B cell (primary cell): ENCODE data around the gene NSUN6. TPM values are rescaled to one million over a fixed set of nuclear protein-coding genes. Genes with fewer than 3 reads are reported as not detected.

Experiments used
- ATAC-seq: fragments of 200-7000 bp; cut with Tn5 transposase; one replicate; pipeline ENCODE4 v1.10.0; 2021; ENCODE audit warnings: low read depth, mild to moderate bottlenecking, moderate number of reproducible peaks, moderate library complexity
- CTCF ChIA-PET: fragments of 350-600 bp; sonication (Branson Sonifier 250); formaldehyde crosslinking; loops from one replicate; lab custom pipeline; 2021; ENCODE audit warnings: antibody characterized with exemption, inconsistent platforms; lab: Charles Lee
- POLR2A ChIA-PET: fragments of 350-600 bp; sonication (Branson Sonifier 250); formaldehyde crosslinking; loops from one replicate; lab custom pipeline; 2021; ENCODE audit warnings: antibody characterized with exemption; lab: Charles Lee
- DNase-seq: peaks from one replicate; pipeline ENCODE4 v3.0.0; 2013
- H2AFZ ChIP-seq: 2 replicates; pipeline ENCODE4 v1.6.1; 2012; ENCODE audit warnings: mild to moderate bottlenecking, low read depth, low read length; ENCODE audit not compliant: insufficient read depth, poor library complexity, severe bottlenecking
- H3K27ac ChIP-seq, 2 donors: 1 replicate in 1 of 2; 2 replicates in 1 of 2; pipeline ENCODE4 v1.5.1; 2012 to 2013; ENCODE audit warnings: low read length in 2 of 2, mild to moderate bottlenecking in 2 of 2, moderate library complexity in 1 of 2
- H3K27me3 ChIP-seq, 4 experiments: fragments of 200-600 bp in 1 of 4; sonication (generic) in 1 of 4; replicated peaks in 1 of 4; 1 replicate in 2 of 4; 2 replicates in 2 of 4; pipeline versions ENCODE4 v1.6.1 to v1.7.0; 2013 to 2016; ENCODE audit warnings: low read length in 3 of 4, mild to moderate bottlenecking in 2 of 4, mixed read lengths in 1 of 4, moderate library complexity in 1 of 4; ENCODE audit not compliant: insufficient read depth in 4 of 4, control insufficient read depth in 3 of 4; ENCODE audit errors: control extremely low read depth in 1 of 4
- H3K36me3 ChIP-seq, 2 experiments: replicated peaks in 1 of 2; 1 replicate in 1 of 2; 2 replicates in 1 of 2; pipeline versions ENCODE4 v1.6.1 to v1.7.1; 2013; ENCODE audit warnings: low read length in 1 of 2; ENCODE audit not compliant: insufficient read depth in 2 of 2, control insufficient read depth in 1 of 2; ENCODE audit errors: control extremely low read depth in 1 of 2, extremely low read depth in 1 of 2
- H3K4me1 ChIP-seq, 2 donors: fragments of 200-600 bp in 1 of 2; sonication (generic) in 1 of 2; 1 replicate in 1 of 2; 2 replicates in 1 of 2; pipeline versions ENCODE4 v1.5.1 to v1.6.1; 2013 to 2017; ENCODE audit warnings: low read length in 2 of 2; ENCODE audit not compliant: control insufficient read depth in 2 of 2, insufficient read depth in 2 of 2
- H3K4me2 ChIP-seq: replicated peaks from 2 replicates; pipeline ENCODE3; 2012; ENCODE audit warnings: mild to moderate bottlenecking, low read depth, low read length; ENCODE audit not compliant: poor library complexity, severe bottlenecking
- H3K4me3 ChIP-seq, 5 experiments: fragments of 200-600 bp in 1 of 5; sonication (generic) in 1 of 5; 1 replicate in 3 of 5; 2 replicates in 2 of 5; pipeline versions ENCODE4 v1.5.1 to v1.7.0; 2011 to 2016; ENCODE audit warnings: low read length in 4 of 5, mild to moderate bottlenecking in 4 of 5, low read depth in 2 of 5, control low read depth in 1 of 5, moderate library complexity in 1 of 5; ENCODE audit not compliant: insufficient read depth in 1 of 5; ENCODE audit errors: control extremely low read depth in 1 of 5, extremely low read depth in 1 of 5
- H3K79me2 ChIP-seq: fragments of 200-600 bp; sonication (generic); one replicate; pipeline ENCODE4 v1.6.0; 2016; ENCODE audit warnings: low read length; ENCODE audit not compliant: control insufficient read depth, insufficient read depth
- H3K9ac ChIP-seq: fragments of 200-600 bp; sonication (generic); 2 replicates; pipeline ENCODE4 v1.6.1; 2017; ENCODE audit warnings: mild to moderate bottlenecking, low read length, moderate library complexity
- H3K9me3 ChIP-seq, 3 donors: one replicate each; pipeline versions ENCODE4 v1.6.1 to v1.7.1; 2013; ENCODE audit warnings: low read length in 2 of 3; ENCODE audit not compliant: control insufficient read depth in 2 of 3, insufficient read depth in 1 of 3; ENCODE audit errors: control extremely low read depth in 1 of 3
- H4K20me1 ChIP-seq: 2 replicates; pipeline ENCODE4 v1.6.0; 2012; ENCODE audit warnings: mild to moderate bottlenecking, low read length; ENCODE audit not compliant: insufficient read depth, control insufficient read depth, poor library complexity, severe bottlenecking
- H3K27ac Mint-ChIP-seq: one replicate; pipeline ENCODE4 v1.8.0; 2021; ENCODE audit warnings: mixed read lengths
- H3K27me3 Mint-ChIP-seq: one replicate; pipeline ENCODE4 v1.8.0; 2021; ENCODE audit warnings: mixed read lengths
- H3K4me1 Mint-ChIP-seq: one replicate; pipeline ENCODE4 v1.8.0; 2021; ENCODE audit warnings: mixed read lengths
- H3K4me3 Mint-ChIP-seq: one replicate; pipeline ENCODE4 v1.8.0; 2021; ENCODE audit warnings: mixed read lengths
- H3K9me3 Mint-ChIP-seq: one replicate; pipeline ENCODE4 v1.8.0; 2022; ENCODE audit warnings: mixed read lengths; ENCODE audit not compliant: insufficient read depth
- EZH2 ChIP-seq: IDR thresholded peaks from 2 replicates; pipeline ENCODE4 v1.6.1; 2012; ENCODE audit warnings: borderline replicate concordance, low read depth, mild to moderate bottlenecking, moderate library complexity, low read length; ENCODE audit not compliant: insufficient read depth, poor library complexity, severe bottlenecking
- WGBS: methylation state at CpG from one replicate; pipeline ENCODE4 v1.1.5; 2013; ENCODE audit warnings: missing lambda C conversion rate; ENCODE audit not compliant: insufficient coverage; 5-methylcytosine and 5-hydroxymethylcytosine counted together
- intact Hi-C: fragments of 100-400 bp; cut with micrococcal nuclease; formaldehyde crosslinking; loops from one replicate; pipeline ENCODE4 v1.10.0; 2022
- polyA plus RNA-seq: library from polyadenylated mRNA; depleted of rRNA; stranded (reverse); fragments of >200 nt; gene quantifications from 2 replicates; pipeline ENCODE4 v1.2.3, GENCODE V29; 2012
- total RNA-seq, 2 donors: library from RNA; stranded (reverse); fragments of 120-200 nt in 1 of 2; gene quantifications; 1 replicate in 1 of 2; 2 replicates in 1 of 2; pipeline versions ENCODE4 v1.2.3 to v1.2.4, GENCODE V29; 2013 to 2022
- TF ChIP-seq, protein P1 (sequence below): fragments of 200-600 bp; IDR thresholded peaks from one replicate; pipeline ENCODE4 v1.8.0; 2022; ENCODE audit warnings: antibody characterized with exemption, mild to moderate bottlenecking

The NSUN6 gene
- total and polyA plus RNA-seq, 2 donors (not counting 1 experiment from before 2014, with no cell fraction given) = 13.4 to 27.9 TPM

GRCh38 chr10:18611168-18611567 is 40.2 kb downstream of the NSUN6 start:
- Mint-ChIP-seq H3K9me3 (no peaks in the 10 kb centered on the region), H3K27ac (no peak overlapping the region), H3K27me3 (no peaks in the 10 kb centered on the region), H3K4me3 (no peak overlapping the region), H3K4me1 (no peaks in the 10 kb centered on the region)
- H3K27ac ChIP-seq = no peak overlapping the region
- H3K4me3 ChIP-seq = no peak overlapping the region
- no peaks in the 10 kb centered on the region for H3K27me3 ChIP-seq
- CTCF ChIA-PET = no interaction called here
- no peak overlapping the region for H3K9ac ChIP-seq
- TF ChIP-seq, protein P1, sequence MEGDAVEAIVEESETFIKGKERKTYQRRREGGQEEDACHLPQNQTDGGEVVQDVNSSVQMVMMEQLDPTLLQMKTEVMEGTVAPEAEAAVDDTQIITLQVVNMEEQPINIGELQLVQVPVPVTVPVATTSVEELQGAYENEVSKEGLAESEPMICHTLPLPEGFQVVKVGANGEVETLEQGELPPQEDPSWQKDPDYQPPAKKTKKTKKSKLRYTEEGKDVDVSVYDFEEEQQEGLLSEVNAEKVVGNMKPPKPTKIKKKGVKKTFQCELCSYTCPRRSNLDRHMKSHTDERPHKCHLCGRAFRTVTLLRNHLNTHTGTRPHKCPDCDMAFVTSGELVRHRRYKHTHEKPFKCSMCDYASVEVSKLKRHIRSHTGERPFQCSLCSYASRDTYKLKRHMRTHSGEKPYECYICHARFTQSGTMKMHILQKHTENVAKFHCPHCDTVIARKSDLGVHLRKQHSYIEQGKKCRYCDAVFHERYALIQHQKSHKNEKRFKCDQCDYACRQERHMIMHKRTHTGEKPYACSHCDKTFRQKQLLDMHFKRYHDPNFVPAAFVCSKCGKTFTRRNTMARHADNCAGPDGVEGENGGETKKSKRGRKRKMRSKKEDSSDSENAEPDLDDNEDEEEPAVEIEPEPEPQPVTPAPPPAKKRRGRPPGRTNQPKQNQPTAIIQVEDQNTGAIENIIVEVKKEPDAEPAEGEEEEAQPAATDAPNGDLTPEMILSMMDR = no peak
- no peak for TF ChIP-seq EZH2
- DNase-seq (no peak), ATAC-seq (no peak)
- H4K20me1 ChIP-seq = no peaks in the 10 kb centered on the region
- peaks cover 7 to 12% of the 10 kb centered on the region in 2 experiments for H3K36me3 ChIP-seq
- H2AFZ ChIP-seq = no peak overlapping the region
- no peaks in the 10 kb centered on the region for H3K4me1 ChIP-seq
- H3K79me2 ChIP-seq = no peaks in the 10 kb centered on the region
- 90% methylated on average over 2 of the region's 4 CpGs for WGBS
- intact Hi-C loops = no loop called here
- no peaks in the 10 kb centered on the region for H3K9me3 ChIP-seq
- H3K4me2 ChIP-seq = no peak overlapping the region
- POLR2A ChIA-PET = no interaction called here

DNA sequence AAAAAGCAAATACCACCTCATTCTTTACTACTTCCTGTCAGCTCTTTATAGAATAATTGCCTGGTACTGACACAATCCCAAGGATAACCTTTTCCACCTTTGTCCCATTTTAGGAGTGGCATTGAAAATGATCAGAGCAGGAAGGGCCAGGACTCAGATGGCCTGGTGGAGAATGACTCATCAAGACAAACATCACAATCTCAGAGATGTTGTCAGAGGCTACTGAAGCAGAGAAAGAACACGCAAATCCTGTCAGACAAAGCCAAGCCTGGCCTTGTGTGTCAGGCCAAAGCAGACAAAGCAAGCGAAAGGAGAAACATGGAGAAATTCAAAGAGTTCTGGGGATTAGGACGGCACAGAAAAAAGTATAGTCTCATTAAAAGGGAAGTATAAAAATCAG is 40.9 kb downstream of the NSUN6 start:
- no peaks in the 10 kb centered on the region for H3K4me1 Mint-ChIP-seq
- H3K9ac ChIP-seq = no peak overlapping the region
- no peak overlapping the region for H3K4me3 Mint-ChIP-seq
- intact Hi-C loops = no loop called here
- ATAC-seq (no peak), DNase-seq (no peak)
- no peak overlapping the region for H3K4me3 ChIP-seq
- no peak overlapping the region for H3K4me2 ChIP-seq
- H3K9me3 ChIP-seq = no peaks in the 10 kb centered on the region
- TF ChIP-seq, protein P1 = no peak
- TF ChIP-seq EZH2 = no peak
- H4K20me1 ChIP-seq = no peaks in the 10 kb centered on the region
- ChIA-PET CTCF (no interaction called here), POLR2A (no interaction called here)
- peaks cover 5 to 12% of the 10 kb centered on the region in 2 experiments for H3K36me3 ChIP-seq
- no peak overlapping the region for H3K27ac ChIP-seq
- H3K4me1 ChIP-seq = no peaks in the 10 kb centered on the region
- no peaks in the 10 kb centered on the region for H3K27me3 Mint-ChIP-seq
- H3K9me3 Mint-ChIP-seq = no peaks in the 10 kb centered on the region
- no peak overlapping the region for H2AFZ ChIP-seq
- no peaks in the 10 kb centered on the region for H3K79me2 ChIP-seq
- WGBS = 98% methylated on average over 3 of the region's 3 CpGs
- no peak overlapping the region for H3K27ac Mint-ChIP-seq
- no peaks in the 10 kb centered on the region for H3K27me3 ChIP-seq
